ENCODE data around the gene IYD.

The IYD gene

GRCh38 chr6:150333585-150333941 lies 35.2 kb upstream of the IYD start:
- H3K27ac Mint-ChIP-seq = no peak overlapping the region
- peaks cover 10% of the 10 kb centered on the region for H3K4me1 Mint-ChIP-seq
- no peak for DNase-seq
- H3K36me3 Mint-ChIP-seq (ENCODE audit: low read depth) = no peaks in the 10 kb centered on the region
- TF ChIP-seq CTCF (IDR thresholded peaks at IDR 0.05) = no peak
- H3K4me3 Mint-ChIP-seq = no peak overlapping the region
- no peaks in the 10 kb centered on the region for H3K9me3 Mint-ChIP-seq
- H3K27me3 Mint-ChIP-seq (ENCODE audit: low read depth, poor library complexity) = peaks cover 18% of the 10 kb centered on the region

DNA sequence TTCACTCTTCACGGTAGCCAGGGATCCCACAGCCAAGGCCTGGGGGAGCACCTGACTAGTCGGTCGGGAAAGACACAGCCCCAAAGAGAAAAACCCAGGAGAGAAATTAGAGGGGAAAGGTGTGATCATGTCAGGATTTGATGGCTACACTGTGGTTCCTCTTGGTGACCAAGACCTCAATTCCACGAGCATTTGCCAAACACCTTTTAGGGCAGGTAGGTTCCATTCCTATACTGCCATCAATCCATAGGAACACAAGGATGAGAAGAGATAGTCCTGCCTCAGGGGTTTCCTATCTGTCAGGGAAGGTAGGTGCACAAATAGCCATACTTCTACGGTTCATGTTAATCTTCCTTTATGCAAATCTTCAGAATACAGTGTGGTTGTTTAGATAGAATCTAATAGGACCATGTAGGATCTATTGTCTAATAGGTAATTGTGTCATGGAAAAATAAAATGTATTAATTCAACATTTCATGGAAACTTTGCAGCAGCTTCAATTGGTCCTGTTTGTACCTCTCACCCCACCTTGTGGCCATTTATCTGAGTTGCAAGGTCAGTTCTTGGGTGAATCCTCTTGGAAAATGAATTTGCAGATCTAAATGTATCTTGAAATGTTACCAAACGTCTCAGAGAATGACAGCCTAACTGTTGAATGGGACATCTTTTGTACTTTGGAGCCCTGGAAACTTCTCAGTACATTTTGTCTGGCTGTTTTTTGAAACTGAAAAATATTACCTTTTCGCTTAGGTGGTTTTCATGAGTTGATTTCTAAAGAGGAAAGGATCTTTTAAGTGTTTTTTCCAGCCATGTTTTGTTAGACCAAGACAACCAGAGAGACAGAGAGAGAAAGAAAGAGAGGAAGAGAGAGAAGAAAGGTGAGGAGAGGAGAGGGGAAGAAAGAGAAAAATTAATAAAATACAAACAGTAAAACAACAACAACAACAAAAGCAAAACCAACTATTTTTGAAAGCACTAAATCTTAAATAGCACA lies 33.7 kb upstream of the IYD start:
- no peaks in the 10 kb centered on the region for H3K36me3 Mint-ChIP-seq (ENCODE audit: low read depth)
- TF ChIP-seq CTCF (IDR thresholded peaks at IDR 0.05) = peak; percentile 89
- H3K4me3 Mint-ChIP-seq = no peak overlapping the region
- DNase-seq = peak; percentile 53
- H3K9me3 Mint-ChIP-seq = no peaks in the 10 kb centered on the region
- no peak overlapping the region for H3K27ac Mint-ChIP-seq
- peaks cover 17% of the 10 kb centered on the region for H3K27me3 Mint-ChIP-seq (ENCODE audit: low read depth, poor library complexity)
- peaks cover 5% of the 10 kb centered on the region for H3K4me1 Mint-ChIP-seq

GRCh38 chr6:150336299-150336698 lies 32.5 kb upstream of the IYD start:
- no peak for TF ChIP-seq CTCF (IDR thresholded peaks at IDR 0.05)
- Mint-ChIP-seq H3K4me1 (peaks cover 7% of the 10 kb centered on the region), H3K27me3 (ENCODE audit: low read depth, poor library complexity) (peaks cover 14% of the 10 kb centered on the region), H3K36me3 (ENCODE audit: low read depth) (no peaks in the 10 kb centered on the region), H3K4me3 (no peak overlapping the region), H3K27ac (no peak overlapping the region), H3K9me3 (no peaks in the 10 kb centered on the region)
- no peak for DNase-seq

- no peak for TF ChIP-seq CTCF (IDR thresholded peaks at IDR 0.05)
- no peak overlapping the region for H3K27ac Mint-ChIP-seq
- H3K4me3 Mint-ChIP-seq = no peak overlapping the region
- H3K4me1 Mint-ChIP-seq = peaks cover 11% of the 10 kb centered on the region
- no peaks in the 10 kb centered on the region for H3K36me3 Mint-ChIP-seq (ENCODE audit: low read depth)
- H3K27me3 Mint-ChIP-seq (ENCODE audit: low read depth, poor library complexity) = peaks cover 16% of the 10 kb centered on the region
- H3K9me3 Mint-ChIP-seq = no peaks in the 10 kb centered on the region
- DNase-seq = no peak
Observed at GRCh38 chr6:150336708-150337107, 32.1 kb upstream of the IYD start.

DNA sequence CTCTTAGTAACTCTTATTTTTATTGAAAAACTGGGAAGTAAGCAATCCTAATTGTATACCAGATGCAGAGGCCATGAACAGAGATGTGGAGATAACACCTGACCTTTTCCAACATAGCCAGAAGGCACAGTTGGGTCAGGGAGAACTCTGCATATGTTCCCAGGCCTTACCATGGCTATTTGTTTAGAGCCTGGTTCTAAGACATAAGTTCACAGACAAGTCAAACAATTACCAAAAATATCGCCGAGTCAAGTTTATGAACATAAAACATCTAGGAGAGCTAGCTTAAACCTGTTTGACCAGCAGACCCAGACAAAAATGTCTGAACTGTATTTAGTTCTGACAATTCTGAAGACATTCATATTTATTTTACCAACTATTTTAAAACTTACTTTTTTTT lies 26.7 kb upstream of the IYD start:
- TF ChIP-seq CTCF (IDR thresholded peaks at IDR 0.05) = no peak
- Mint-ChIP-seq H3K9me3 (no peaks in the 10 kb centered on the region), H3K27me3 (ENCODE audit: low read depth, poor library complexity) (peaks cover 11% of the 10 kb centered on the region), H3K36me3 (ENCODE audit: low read depth) (no peaks in the 10 kb centered on the region), H3K27ac (no peak overlapping the region), H3K4me3 (no peak overlapping the region), H3K4me1 (peaks cover 6% of the 10 kb centered on the region)
- DNase-seq = no peak

DNA sequence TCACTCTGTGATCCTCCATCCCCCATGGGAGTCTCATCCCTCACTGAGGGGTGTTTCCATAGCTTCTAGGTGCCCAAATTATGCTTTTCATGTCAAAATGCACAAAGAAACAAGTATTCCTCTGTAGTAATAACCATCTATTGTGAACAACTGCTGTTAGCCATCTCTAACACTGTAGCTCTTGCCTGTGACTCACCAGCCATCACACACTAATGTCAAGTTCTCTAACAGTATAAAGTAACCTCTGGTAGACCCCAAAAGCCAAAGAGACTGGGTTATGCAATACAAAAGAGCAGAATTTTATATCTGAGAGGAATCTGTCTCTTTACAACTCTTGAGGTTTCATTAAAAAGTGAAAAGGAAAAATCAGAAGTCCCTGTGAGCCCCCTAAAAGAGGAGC lies 25.4 kb upstream of the IYD start:
- Mint-ChIP-seq H3K4me1 (peaks cover 6% of the 10 kb centered on the region), H3K4me3 (no peak overlapping the region), H3K36me3 (ENCODE audit: low read depth) (no peaks in the 10 kb centered on the region), H3K9me3 (no peaks in the 10 kb centered on the region), H3K27ac (no peak overlapping the region), H3K27me3 (ENCODE audit: low read depth, poor library complexity) (peaks cover 7% of the 10 kb centered on the region)
- no peak for DNase-seq
- no peak for TF ChIP-seq CTCF (IDR thresholded peaks at IDR 0.05)
